HEK293 (cell line): ENCODE measurements around the gene FRMD4B.

ENCODE experiments used
- CTCF ChIP-seq: fragments of 450-650 bp; formaldehyde crosslinking; IDR thresholded peaks from 2 replicates; pipeline ENCODE4 v1.5.1; 2016; ENCODE audit warnings: missing biosample characterization, missing genetic modification characterization
- OVOL3 ChIP-seq: fragments of 450-650 bp; formaldehyde crosslinking; IDR thresholded peaks from 2 replicates; pipeline ENCODE4 v1.5.1; 2016; ENCODE audit warnings: missing biosample characterization, missing genetic modification characterization
- YY1 ChIP-seq: fragments of 450-650 bp; formaldehyde crosslinking; IDR thresholded peaks from 2 replicates; pipeline ENCODE4 v1.5.1; 2018; ENCODE audit warnings: missing biosample characterization, missing genetic modification characterization
- ZBTB8A ChIP-seq: fragments of 450-650 bp; formaldehyde crosslinking; IDR thresholded peaks from 2 replicates; pipeline ENCODE4 v1.5.1; 2016; ENCODE audit warnings: missing biosample characterization, missing genetic modification characterization
- ZNF704 ChIP-seq: fragments of 450-650 bp; formaldehyde crosslinking; IDR thresholded peaks from 2 replicates; pipeline ENCODE4 v1.5.1; 2016; ENCODE audit warnings: missing biosample characterization, missing genetic modification characterization

- TF ChIP-seq OVOL3: no peak
- no peak for TF ChIP-seq CTCF (tag by site-specific recombination)
- no peak for TF ChIP-seq ZNF704 (tag by site-specific recombination)
- TF ChIP-seq YY1 (tag by site-specific recombination): no peak
- TF ChIP-seq ZBTB8A (tag by site-specific recombination): no peak
These were observed 109.0 kb downstream of the FRMD4B start for GRCh38 chr3:69276884-69277283.
